Neural crest cell (in vitro differentiated cells): Measurements from ENCODE around the gene CYGB. TPM values are rescaled to one million over a fixed set of nuclear protein-coding genes. Genes with fewer than 3 reads are reported as not detected.

Experiments used
- DNase-seq: peaks from one replicate; pipeline ENCODE4 v3.0.0; 2021; ENCODE audit warnings: low read depth, mixed read lengths, low spot score
- H3K27ac Mint-ChIP-seq: one replicate; pipeline ENCODE4 v1.8.0; 2021; ENCODE audit warnings: mild to moderate bottlenecking, mixed read lengths; ENCODE audit not compliant: unreplicated experiment
- H3K27me3 Mint-ChIP-seq: 2 replicates; pipeline ENCODE4 v1.8.0; 2021; ENCODE audit warnings: low read depth, mild to moderate bottlenecking, mixed read lengths
- H3K36me3 Mint-ChIP-seq: 2 replicates; pipeline ENCODE4 v1.8.0; 2021; ENCODE audit warnings: low read depth, mild to moderate bottlenecking, mixed read lengths
- H3K4me1 Mint-ChIP-seq: 2 replicates; pipeline ENCODE4 v1.8.0; 2021; ENCODE audit warnings: mixed read lengths
- H3K4me3 Mint-ChIP-seq: one replicate; pipeline ENCODE4 v1.8.0; 2021; ENCODE audit warnings: mild to moderate bottlenecking, mixed read lengths
- H3K9me3 Mint-ChIP-seq: 2 replicates; pipeline ENCODE4 v1.8.0; 2021; ENCODE audit warnings: mixed read lengths
- total RNA-seq: library from RNA; stranded (reverse); gene quantifications from 2 replicates; pipeline ENCODE4 v1.2.1, GENCODE V29; 2021
- TF ChIP-seq, protein P1 (sequence below): fragments of 200-600 bp; sonication (generic); conservative IDR thresholded peaks from 2 replicates; pipeline ENCODE4 v1.5.0; 2021; ENCODE audit warnings: antibody characterized with exemption, mild to moderate bottlenecking

Gene CYGB
- total RNA-seq, 1 donor from 2014 or later: 8.7 TPM

DNA sequence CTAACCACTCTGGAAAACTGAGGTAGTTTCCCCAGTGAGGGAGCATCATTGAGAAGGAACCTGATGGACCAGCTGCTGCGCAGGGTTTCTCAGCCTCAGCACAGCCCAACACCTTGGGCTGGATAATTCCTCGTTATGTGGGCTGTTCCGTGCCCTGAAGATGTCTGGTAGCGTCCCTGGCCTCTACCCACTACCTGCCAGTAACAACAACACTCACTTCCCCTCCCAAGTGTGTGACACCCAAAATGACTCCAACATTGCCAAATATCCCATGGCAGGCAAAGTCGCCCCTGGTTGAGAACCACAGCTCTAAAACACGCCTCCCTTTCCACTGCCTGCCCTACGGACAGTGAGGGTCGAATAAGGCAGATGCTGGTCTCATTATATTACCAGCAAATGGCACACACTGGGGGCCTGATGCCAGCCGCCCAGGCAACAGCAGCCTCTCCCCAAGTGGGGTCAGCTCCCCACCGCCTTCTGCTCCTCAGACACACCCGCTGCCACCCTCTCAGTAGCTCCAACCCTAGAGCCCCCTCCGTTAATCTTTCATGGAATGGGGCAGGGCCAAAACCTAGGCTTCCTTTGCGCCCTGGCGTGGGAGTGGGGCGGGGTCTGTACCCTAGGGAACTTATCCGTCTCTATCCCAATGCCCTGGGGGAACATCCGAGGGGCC is 37.3 kb downstream of the CYGB start:
- TF ChIP-seq, protein P1, sequence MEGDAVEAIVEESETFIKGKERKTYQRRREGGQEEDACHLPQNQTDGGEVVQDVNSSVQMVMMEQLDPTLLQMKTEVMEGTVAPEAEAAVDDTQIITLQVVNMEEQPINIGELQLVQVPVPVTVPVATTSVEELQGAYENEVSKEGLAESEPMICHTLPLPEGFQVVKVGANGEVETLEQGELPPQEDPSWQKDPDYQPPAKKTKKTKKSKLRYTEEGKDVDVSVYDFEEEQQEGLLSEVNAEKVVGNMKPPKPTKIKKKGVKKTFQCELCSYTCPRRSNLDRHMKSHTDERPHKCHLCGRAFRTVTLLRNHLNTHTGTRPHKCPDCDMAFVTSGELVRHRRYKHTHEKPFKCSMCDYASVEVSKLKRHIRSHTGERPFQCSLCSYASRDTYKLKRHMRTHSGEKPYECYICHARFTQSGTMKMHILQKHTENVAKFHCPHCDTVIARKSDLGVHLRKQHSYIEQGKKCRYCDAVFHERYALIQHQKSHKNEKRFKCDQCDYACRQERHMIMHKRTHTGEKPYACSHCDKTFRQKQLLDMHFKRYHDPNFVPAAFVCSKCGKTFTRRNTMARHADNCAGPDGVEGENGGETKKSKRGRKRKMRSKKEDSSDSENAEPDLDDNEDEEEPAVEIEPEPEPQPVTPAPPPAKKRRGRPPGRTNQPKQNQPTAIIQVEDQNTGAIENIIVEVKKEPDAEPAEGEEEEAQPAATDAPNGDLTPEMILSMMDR: no peak
- no peak overlapping the region for H3K27ac Mint-ChIP-seq
- no peaks in the 10 kb centered on the region for H3K36me3 Mint-ChIP-seq
- peak overlapping the region; percentile 76 for H3K4me3 Mint-ChIP-seq
- H3K27me3 Mint-ChIP-seq: peaks cover 52% of the 10 kb centered on the region
- no peak for DNase-seq
- H3K9me3 Mint-ChIP-seq: no peaks in the 10 kb centered on the region
- peaks cover 17% of the 10 kb centered on the region for H3K4me1 Mint-ChIP-seq

DNA sequence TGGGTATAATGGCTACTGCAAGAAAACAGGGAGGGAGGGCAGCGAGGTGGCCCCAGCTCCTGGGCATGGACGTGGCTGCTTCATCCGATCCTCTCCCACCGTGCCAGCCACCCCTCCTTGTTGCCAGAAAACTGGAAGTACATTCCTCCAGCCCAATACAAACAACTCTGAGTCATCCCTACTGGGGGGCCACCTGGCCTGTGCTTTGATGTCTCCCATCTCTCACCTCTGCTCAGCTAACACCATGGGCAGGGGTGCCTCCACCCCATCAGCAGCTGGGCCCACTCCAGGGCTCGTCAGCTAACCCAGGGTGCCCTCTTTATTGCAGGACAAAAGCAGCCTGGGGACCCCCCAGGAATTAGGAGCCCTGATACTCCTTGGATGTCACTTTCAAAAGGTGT is 38.2 kb downstream of the CYGB start:
- TF ChIP-seq, protein P1: no peak
- Mint-ChIP-seq H3K4me3 (no peak overlapping the region), H3K4me1 (peaks cover 17% of the 10 kb centered on the region), H3K36me3 (no peaks in the 10 kb centered on the region), H3K27ac (no peak overlapping the region), H3K9me3 (no peaks in the 10 kb centered on the region), H3K27me3 (peaks cover 52% of the 10 kb centered on the region)
- DNase-seq: no peak

DNA sequence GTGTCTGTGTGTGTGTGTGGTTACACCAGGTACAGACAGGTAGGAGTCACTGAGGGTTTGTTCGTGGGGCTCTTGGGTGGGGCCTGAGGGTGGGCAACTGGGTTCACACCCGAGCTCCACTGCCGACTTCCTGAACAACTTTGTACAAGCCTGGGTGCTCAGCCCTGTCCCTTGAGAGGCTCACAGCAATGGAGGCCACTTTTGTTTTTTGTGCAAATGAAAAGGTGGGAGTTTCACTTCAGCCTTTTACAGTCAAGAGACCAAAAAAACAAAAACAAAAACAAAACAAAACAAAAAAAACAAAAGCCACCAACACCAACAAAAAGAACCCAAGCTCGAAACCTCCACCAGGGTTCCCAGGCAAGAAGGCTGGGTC is 38.6 kb downstream of the CYGB start:
- DNase-seq: no peak
- no peak overlapping the region for H3K4me3 Mint-ChIP-seq
- H3K36me3 Mint-ChIP-seq: no peaks in the 10 kb centered on the region
- peaks cover 17% of the 10 kb centered on the region for H3K4me1 Mint-ChIP-seq
- H3K9me3 Mint-ChIP-seq: no peaks in the 10 kb centered on the region
- TF ChIP-seq, protein P1: no peak
- no peak overlapping the region for H3K27ac Mint-ChIP-seq
- peaks cover 49% of the 10 kb centered on the region for H3K27me3 Mint-ChIP-seq

DNA sequence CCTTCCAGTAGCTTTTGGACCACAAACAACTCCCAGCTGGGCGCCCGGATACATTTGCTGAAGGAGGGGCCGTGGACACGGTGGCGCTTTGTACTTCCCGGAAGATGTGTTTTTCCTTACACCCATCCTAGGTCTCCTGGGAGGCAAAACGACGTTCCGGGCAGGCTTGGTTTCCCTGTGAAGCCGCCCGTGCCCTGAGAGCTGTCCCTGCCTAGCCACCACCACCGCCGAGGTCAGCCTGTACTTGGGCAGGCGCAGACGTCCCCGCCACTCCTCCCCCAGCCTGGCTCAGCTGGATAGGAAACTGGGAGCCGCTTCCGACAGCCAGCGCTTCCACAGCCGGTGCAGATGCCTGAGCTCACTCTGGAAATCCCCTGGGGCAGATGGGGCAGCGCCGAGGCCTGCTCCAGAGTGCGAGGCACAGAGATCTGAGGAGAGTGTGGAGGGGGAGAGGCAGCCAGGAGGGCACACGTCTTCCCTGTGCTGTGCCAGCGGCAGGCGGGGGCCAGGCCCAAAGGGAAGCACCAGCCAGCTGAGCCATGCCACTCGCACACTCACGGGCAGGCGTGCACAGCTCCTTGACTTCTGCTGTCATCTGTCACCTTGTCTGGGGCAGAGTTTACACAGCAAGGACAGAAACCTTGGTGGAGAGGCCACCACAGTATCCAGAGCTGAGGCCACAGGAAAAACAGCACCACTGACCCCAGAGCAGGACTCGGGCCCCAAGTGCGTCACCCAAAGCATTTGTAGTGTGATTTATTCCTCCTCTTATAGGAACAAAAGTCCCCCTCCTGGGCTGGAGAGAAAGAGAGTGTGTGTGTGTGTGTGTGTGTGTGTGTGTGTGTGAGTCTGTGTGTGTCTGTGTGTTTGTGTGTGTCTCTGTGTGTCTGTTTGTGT is 39.3 kb downstream of the CYGB start:
- Mint-ChIP-seq H3K4me3 (peak overlapping the region; percentile 70), H3K27me3 (peaks cover 49% of the 10 kb centered on the region), H3K9me3 (no peaks in the 10 kb centered on the region), H3K4me1 (peaks cover 19% of the 10 kb centered on the region), H3K27ac (no peak overlapping the region), H3K36me3 (no peaks in the 10 kb centered on the region)
- peak; percentile 41 for DNase-seq
- TF ChIP-seq, protein P1: no peak

DNA sequence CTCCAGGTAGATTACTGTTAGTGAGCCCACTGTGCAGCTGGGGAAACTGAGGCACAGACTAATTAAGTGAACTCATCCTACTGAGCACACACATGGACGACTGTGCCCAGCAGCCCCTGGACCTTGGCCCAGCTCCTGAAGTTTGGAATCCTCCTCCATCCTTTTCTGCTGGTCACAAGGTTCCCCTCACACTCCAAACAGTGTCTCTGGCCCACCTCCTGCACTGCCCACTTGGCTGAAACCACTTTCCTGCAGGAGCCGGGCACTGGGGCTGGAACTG is 39.9 kb downstream of the CYGB start:
- TF ChIP-seq, protein P1: no peak
- no peaks in the 10 kb centered on the region for H3K9me3 Mint-ChIP-seq
- peak overlapping the region; percentile 70 for H3K4me3 Mint-ChIP-seq
- no peak for DNase-seq
- H3K36me3 Mint-ChIP-seq: no peaks in the 10 kb centered on the region
- no peak overlapping the region for H3K27ac Mint-ChIP-seq
- H3K4me1 Mint-ChIP-seq: peaks cover 25% of the 10 kb centered on the region
- H3K27me3 Mint-ChIP-seq: peaks cover 45% of the 10 kb centered on the region
